Spinal cord (tissue), 10 donors: ENCODE measurements around the gene ZFP37. TPM values are rescaled to one million over a fixed set of nuclear protein-coding genes. Genes with fewer than 3 reads are reported as not detected.
A peak's percentile ranks its signal among the peaks of the same experiment; 100 is the strongest.

Experiments used
- DNase-seq, 6 donors: peaks; one replicate each; pipeline versions ENCODE4 v3.0.0 to v3.0.0-alpha.2; 2013 to 2015; ENCODE audit warnings: low spot score in 6 of 6, low read depth in 4 of 6
- H3K27ac ChIP-seq: one replicate; pipeline ENCODE4 v1.5.1; 2013; ENCODE audit warnings: low read depth, low read length, control low read depth
- H3K27me3 ChIP-seq: one replicate; pipeline ENCODE4 v1.6.1; 2013; ENCODE audit warnings: low read length; ENCODE audit not compliant: control insufficient read depth, insufficient read depth
- H3K36me3 ChIP-seq: one replicate; pipeline ENCODE4 v1.6.1; 2013; ENCODE audit warnings: low read length; ENCODE audit not compliant: control insufficient read depth, insufficient read depth
- H3K4me1 ChIP-seq: one replicate; pipeline ENCODE4 v1.6.1; 2013; ENCODE audit warnings: low read length; ENCODE audit not compliant: control insufficient read depth, insufficient read depth
- H3K4me3 ChIP-seq: one replicate; pipeline ENCODE4 v1.5.1; 2013; ENCODE audit warnings: low read depth, low read length, control low read depth
- H3K9me3 ChIP-seq: one replicate; pipeline ENCODE4 v1.6.1; 2013; ENCODE audit warnings: low read length; ENCODE audit not compliant: control insufficient read depth, insufficient read depth
- WGBS: methylation state at CpG from one replicate; pipeline ENCODE4 v1.1.5; 2013; ENCODE audit warnings: missing lambda C conversion rate; ENCODE audit not compliant: insufficient coverage; 5-methylcytosine and 5-hydroxymethylcytosine counted together
- polyA plus RNA-seq, 2 donors: library from polyadenylated mRNA; unstranded; fragments of 120-200 nt; gene quantifications; one replicate each; pipeline ENCODE4 v1.2.1, GENCODE V29; 2013; ENCODE audit not compliant: insufficient read length in 2 of 2
- total RNA-seq, 2 donors: library from RNA; depleted of rRNA in 1 of 2; stranded (reverse); fragments of 120-200 nt in 1 of 2; fragments of >200 nt in 1 of 2; gene quantifications; one replicate each; pipeline versions ENCODE4 v1.2.3 to v1.2.4, GENCODE V29; 2013 to 2014
- donor health status: healthy.

The ZFP37 gene
- total and polyA plus RNA-seq, 4 donors = 12.6 to 15.5 (median 14.0) TPM

DNA sequence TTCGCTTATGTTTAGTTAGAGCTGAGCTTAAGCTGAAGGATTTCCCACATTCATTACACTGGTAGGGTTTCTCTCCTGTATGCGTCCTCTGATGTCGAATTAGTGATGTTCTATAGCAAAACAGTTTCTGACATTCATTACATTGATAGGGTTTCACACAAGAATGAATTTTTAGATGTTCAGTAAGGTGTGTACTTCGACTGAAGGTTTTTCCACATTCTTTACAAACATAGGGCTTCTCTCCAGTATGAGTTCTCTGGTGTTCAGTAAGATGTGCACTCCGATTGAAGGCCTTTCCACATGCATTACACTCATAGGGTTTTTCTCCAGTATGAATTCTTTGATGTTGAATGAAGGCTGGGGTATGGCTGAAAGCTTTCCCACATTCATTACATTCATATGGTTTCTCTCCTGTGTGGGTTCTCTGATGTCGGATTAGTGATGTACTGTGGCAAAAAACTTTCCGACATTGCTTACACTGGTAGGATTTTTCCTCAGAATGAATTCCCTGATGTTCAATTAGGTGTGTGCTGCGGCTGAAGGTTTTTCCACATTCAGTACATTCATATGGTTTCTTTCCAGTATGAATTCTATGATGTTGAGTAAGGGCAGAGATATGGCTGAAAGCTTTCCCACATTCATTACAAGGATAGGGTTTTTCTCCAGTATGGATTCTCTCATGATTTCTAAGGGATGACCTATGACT is 59.1 kb downstream of the ZFP37 start:
- no CpG with 5 or more reads among the region's 8 CpGs for WGBS
- Histone ChIP-seq H3K27me3 (no peaks in the 10 kb centered on the region), H3K4me1 (no peaks in the 10 kb centered on the region), H3K36me3 (peaks cover 11% of the 10 kb centered on the region), H3K27ac (no peak overlapping the region), H3K4me3 (no peak overlapping the region), H3K9me3 (peaks cover 55% of the 10 kb centered on the region)
- peak in 1 of 6 donors; percentile 1 for DNase-seq

Other genes starting within 250 kb of the ZFP37 start
- gene SLC46A2, start 165.8 kb downstream of the ZFP37 start, total RNA-seq = under 1 TPM; 0.11 to 0.30 TPM
- under 1 TPM; 0.14 to 0.54 TPM for gene SLC46A2, start 165.8 kb downstream of the ZFP37 start, polyA plus RNA-seq
- 10 to 100 TPM; 14.1 to 14.9 TPM for gene ZNF883, start 44.5 kb downstream of the ZFP37 start, total RNA-seq
- gene ZNF883, start 44.5 kb downstream of the ZFP37 start, polyA plus RNA-seq = 10 to 100 TPM; 18.6 to 19.1 TPM
- 10 to 100 TPM; 14.9 to 27.7 TPM for gene SLC31A2, start 94.3 kb upstream of the ZFP37 start, total RNA-seq
- 10 to 100 TPM; 17.4 to 20.3 TPM for gene SLC31A2, start 94.3 kb upstream of the ZFP37 start, polyA plus RNA-seq
- gene FKBP15, start 164.6 kb upstream of the ZFP37 start, total RNA-seq = 10 to 100 TPM; 24.2 to 26.9 TPM
- 10 to 100 TPM; 25.6 to 26.6 TPM for gene FKBP15, start 164.6 kb upstream of the ZFP37 start, polyA plus RNA-seq
- 10 to 100 TPM; 19.5 to 22.9 TPM for gene SLC31A1, start 164.8 kb upstream of the ZFP37 start, total RNA-seq
- 10 to 100 TPM; 18.7 to 19.5 TPM for gene SLC31A1, start 164.8 kb upstream of the ZFP37 start, polyA plus RNA-seq
- 10 to 100 TPM; 19.8 to 39.7 TPM for gene CDC26, start 218.8 kb upstream of the ZFP37 start, total RNA-seq
- 10 to 100 TPM; 25.8 to 26.4 TPM for gene CDC26, start 218.8 kb upstream of the ZFP37 start, polyA plus RNA-seq
- gene PRPF4, start 218.9 kb upstream of the ZFP37 start, total RNA-seq = 10 to 100 TPM; 24.4 to 30.6 TPM
- 10 to 100 TPM; 22.5 to 24.0 TPM for gene PRPF4, start 218.9 kb upstream of the ZFP37 start, polyA plus RNA-seq
- gene RNF183, start 246.7 kb upstream of the ZFP37 start, total RNA-seq = under 1 TPM in 1 of 2 donors, not detected in 1; 0.11 TPM
- gene RNF183, start 246.7 kb upstream of the ZFP37 start, polyA plus RNA-seq = under 1 TPM in 1 of 2 donors, not detected in 1; 0.12 TPM